ENCODE results near the gene EXOC6B.

EXOC6B gene

DNA sequence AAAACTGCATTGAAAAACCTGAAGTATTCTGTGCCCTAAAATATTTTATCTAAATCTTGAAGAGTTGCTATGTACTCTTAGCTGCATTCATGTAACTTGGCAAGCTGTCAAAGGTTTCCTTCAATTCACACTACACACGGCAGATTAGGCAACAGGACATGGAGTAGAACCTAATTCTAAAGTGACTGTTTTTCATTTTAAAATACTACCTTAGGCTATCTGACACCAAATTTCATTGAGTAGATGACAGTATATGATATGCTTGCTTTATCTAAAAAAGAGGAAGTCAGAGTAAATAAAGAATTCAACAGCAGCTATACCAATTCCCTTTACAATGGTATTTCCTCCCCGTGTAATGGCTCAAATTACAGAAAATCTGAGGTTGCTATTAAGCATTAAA lies 45.4 kb downstream of the EXOC6B start:
- ATAC-seq = peak; percentile 60
- no peak for TF ChIP-seq CSDC2 (CRISPR knock-in tag; IDR thresholded peaks at IDR 0.05)
- no peak for TF ChIP-seq ZNF565 (CRISPR knock-in tag; conservative IDR thresholded peaks at IDR 0.05; ENCODE audit: low read depth)
- TF ChIP-seq GLIS3 (CRISPR knock-in tag; IDR thresholded peaks at IDR 0.05) = no peak
- no peak for TF ChIP-seq RARB (CRISPR knock-in tag; IDR thresholded peaks at IDR 0.05)
- TF ChIP-seq, protein P1, sequence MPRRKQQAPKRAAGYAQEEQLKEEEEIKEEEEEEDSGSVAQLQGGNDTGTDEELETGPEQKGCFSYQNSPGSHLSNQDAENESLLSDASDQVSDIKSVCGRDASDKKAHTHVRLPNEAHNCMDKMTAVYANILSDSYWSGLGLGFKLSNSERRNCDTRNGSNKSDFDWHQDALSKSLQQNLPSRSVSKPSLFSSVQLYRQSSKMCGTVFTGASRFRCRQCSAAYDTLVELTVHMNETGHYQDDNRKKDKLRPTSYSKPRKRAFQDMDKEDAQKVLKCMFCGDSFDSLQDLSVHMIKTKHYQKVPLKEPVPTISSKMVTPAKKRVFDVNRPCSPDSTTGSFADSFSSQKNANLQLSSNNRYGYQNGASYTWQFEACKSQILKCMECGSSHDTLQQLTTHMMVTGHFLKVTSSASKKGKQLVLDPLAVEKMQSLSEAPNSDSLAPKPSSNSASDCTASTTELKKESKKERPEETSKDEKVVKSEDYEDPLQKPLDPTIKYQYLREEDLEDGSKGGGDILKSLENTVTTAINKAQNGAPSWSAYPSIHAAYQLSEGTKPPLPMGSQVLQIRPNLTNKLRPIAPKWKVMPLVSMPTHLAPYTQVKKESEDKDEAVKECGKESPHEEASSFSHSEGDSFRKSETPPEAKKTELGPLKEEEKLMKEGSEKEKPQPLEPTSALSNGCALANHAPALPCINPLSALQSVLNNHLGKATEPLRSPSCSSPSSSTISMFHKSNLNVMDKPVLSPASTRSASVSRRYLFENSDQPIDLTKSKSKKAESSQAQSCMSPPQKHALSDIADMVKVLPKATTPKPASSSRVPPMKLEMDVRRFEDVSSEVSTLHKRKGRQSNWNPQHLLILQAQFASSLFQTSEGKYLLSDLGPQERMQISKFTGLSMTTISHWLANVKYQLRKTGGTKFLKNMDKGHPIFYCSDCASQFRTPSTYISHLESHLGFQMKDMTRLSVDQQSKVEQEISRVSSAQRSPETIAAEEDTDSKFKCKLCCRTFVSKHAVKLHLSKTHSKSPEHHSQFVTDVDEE (CRISPR knock-in tag; IDR thresholded peaks at IDR 0.05) = no peak

DNA sequence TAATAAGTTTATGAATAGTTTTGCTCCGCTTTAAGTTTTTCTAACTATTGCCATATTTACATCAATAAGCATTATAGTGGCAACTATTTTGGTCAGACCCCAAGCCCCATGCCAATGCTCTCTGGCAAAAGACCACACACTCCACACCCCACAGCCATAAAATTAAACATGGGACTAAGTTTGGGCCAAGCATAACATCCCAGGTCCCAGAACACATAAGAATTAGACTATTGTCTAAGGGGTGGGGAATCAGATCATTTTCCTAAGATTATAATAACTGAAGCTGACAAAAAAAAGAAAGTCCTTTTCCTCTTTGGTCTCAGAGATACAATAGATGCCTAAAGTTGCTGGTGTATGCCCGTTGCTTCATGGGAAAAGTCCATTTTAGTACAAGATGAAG lies 46.3 kb downstream of the EXOC6B start:
- no peak for ATAC-seq

DNA sequence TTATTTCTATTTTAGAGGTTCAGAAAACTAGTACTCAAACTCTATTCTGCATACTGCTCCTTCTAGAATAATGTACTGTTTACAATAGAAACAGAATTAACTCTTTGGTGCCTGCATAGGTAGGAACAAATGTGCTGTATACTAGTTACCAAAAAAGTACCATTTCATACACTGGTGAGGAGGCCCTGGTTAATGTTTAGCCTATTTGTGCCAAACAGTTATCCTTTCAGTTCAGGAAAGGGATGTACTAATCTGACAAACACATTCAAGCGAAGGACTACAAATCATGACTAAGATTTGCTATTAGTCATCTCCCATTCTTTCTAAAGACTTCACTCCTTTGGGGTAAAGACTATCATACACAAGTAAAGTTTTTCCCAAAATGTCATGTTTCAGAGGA lies 47.4 kb downstream of the EXOC6B start:
- no peak for ATAC-seq

More for the DNA sequence above, 46.3 kb downstream of the EXOC6B start:
- no peak for TF ChIP-seq ESRRG (CRISPR knock-in tag; IDR thresholded peaks at IDR 0.05)
- TF ChIP-seq OSR1 (CRISPR knock-in tag; IDR thresholded peaks at IDR 0.05) = no peak
- no peak for TF ChIP-seq ZFP3 (CRISPR knock-in tag; IDR thresholded peaks at IDR 0.05)
- TF ChIP-seq, protein P1 (CRISPR knock-in tag; IDR thresholded peaks at IDR 0.05) = no peak
- TF ChIP-seq RARB (CRISPR knock-in tag; IDR thresholded peaks at IDR 0.05) = no peak
- TF ChIP-seq, protein P2, sequence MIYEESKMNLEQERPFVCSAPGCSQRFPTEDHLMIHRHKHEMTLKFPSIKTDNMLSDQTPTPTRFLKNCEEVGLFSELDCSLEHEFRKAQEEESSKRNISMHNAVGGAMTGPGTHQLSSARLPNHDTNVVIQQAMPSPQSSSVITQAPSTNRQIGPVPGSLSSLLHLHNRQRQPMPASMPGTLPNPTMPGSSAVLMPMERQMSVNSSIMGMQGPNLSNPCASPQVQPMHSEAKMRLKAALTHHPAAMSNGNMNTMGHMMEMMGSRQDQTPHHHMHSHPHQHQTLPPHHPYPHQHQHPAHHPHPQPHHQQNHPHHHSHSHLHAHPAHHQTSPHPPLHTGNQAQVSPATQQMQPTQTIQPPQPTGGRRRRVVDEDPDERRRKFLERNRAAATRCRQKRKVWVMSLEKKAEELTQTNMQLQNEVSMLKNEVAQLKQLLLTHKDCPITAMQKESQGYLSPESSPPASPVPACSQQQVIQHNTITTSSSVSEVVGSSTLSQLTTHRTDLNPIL (CRISPR knock-in tag; IDR thresholded peaks at IDR 0.05; ENCODE audit: low read depth) = no peak

DNA sequence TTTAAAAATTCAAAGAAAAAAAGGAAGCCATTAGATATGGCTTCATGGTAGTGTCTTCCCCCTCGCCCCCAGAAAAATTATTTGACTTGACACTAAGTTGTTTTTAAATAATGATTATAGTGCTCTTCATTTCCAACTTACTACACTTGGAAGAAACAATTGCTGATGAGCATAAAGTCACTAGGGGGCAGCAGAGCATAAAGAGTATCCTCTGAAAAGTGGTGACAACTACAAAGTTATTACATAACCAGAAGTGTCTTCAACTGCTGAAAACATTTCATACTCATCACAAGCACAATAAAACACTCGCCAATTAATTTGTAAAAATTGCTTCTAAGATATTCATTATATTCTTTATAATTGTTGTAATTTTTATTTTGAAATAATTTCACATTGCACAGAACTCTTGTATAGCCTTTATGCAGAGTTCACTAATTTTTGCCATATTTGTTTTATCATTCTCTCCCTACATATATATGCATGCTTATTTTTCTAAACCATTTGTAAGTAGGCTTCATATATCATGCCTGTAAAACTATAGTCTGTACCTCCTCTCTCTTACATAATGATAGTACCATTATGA lies 54.9 kb downstream of the EXOC6B start:
- ATAC-seq = peak; percentile 75; the same call in 2 of the 3 replicates
- TF ChIP-seq GLIS3 (CRISPR knock-in tag; IDR thresholded peaks at IDR 0.05) (no peak), ZNF70 (CRISPR knock-in tag; IDR thresholded peaks at IDR 0.05) (no peak), PPARA (CRISPR knock-in tag; IDR thresholded peaks at IDR 0.05; ENCODE audit: borderline replicate concordance) (no peak), ESRRG (CRISPR knock-in tag; IDR thresholded peaks at IDR 0.05) (no peak), BACH2 (CRISPR knock-in tag; IDR thresholded peaks at IDR 0.05; ENCODE audit: borderline replicate concordance) (no peak), TOX (CRISPR knock-in tag; IDR thresholded peaks at IDR 0.05; ENCODE audit: borderline replicate concordance) (no peak), ISL1 (CRISPR knock-in tag; IDR thresholded peaks at IDR 0.05) (no peak)
- TF ChIP-seq, protein P3, sequence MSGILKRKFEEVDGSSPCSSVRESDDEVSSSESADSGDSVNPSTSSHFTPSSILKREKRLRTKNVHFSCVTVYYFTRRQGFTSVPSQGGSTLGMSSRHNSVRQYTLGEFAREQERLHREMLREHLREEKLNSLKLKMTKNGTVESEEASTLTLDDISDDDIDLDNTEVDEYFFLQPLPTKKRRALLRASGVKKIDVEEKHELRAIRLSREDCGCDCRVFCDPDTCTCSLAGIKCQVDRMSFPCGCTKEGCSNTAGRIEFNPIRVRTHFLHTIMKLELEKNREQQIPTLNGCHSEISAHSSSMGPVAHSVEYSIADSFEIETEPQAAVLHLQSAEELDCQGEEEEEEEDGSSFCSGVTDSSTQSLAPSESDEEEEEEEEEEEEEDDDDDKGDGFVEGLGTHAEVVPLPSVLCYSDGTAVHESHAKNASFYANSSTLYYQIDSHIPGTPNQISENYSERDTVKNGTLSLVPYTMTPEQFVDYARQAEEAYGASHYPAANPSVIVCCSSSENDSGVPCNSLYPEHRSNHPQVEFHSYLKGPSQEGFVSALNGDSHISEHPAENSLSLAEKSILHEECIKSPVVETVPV (CRISPR knock-in tag; IDR thresholded peaks at IDR 0.05) = no peak
- TF ChIP-seq, protein P2 (CRISPR knock-in tag; IDR thresholded peaks at IDR 0.05; ENCODE audit: low read depth) = no peak
- TF ChIP-seq, protein P1 (CRISPR knock-in tag; IDR thresholded peaks at IDR 0.05) = no peak
- TF ChIP-seq, protein P4, sequence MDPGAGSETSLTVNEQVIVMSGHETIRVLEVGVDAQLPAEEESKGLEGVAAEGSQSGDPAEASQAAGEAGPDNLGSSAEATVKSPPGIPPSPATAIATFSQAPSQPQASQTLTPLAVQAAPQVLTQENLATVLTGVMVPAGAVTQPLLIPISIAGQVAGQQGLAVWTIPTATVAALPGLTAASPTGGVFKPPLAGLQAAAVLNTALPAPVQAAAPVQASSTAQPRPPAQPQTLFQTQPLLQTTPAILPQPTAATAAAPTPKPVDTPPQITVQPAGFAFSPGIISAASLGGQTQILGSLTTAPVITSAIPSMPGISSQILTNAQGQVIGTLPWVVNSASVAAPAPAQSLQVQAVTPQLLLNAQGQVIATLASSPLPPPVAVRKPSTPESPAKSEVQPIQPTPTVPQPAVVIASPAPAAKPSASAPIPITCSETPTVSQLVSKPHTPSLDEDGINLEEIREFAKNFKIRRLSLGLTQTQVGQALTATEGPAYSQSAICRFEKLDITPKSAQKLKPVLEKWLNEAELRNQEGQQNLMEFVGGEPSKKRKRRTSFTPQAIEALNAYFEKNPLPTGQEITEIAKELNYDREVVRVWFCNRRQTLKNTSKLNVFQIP (CRISPR knock-in tag; IDR thresholded peaks at IDR 0.05; ENCODE audit: borderline replicate concordance, low read depth) = no peak

More for the DNA sequence above, 47.4 kb downstream of the EXOC6B start:
- TF ChIP-seq OSR1 (CRISPR knock-in tag; IDR thresholded peaks at IDR 0.05) = no peak

Data from SK-N-SH treated with all-trans-retinoic acid at 6 μM for 48 hours (cell line).